ENCODE measurements around the gene HPRT1. TPM values are rescaled to one million over a fixed set of nuclear protein-coding genes. Genes with fewer than 3 reads are reported as not detected.
A peak's percentile ranks its signal among the peaks of the same experiment; 100 is the strongest.

HPRT1 gene
- total RNA-seq, 4 donors from 2014 or later = 3.0 to 8.8 (median 6.5) TPM

DNA sequence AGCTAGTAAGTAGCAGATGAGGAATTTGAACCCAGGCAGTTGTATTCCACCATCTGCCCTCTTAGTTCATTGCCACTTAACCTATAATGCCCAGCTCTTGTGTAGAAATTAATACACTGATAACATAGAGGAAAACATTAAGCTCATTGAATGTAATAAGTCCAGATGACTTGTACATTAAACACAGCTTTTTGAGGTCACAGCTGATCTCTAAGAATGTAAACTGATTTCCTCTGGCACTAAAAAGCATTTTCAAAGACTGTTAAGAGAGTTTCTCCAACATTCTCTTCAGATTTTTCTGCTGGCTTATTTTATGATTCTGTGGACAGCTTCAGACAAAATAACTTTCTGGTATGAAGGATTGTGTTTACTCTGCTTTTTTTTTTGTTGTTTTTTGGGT lies 42.7 kb downstream of the HPRT1 start:
- Histone ChIP-seq H3K4me1 (no peaks in the 10 kb centered on the region), H3K4me3 (no peak overlapping the region), H3K9me3 (no peaks in the 10 kb centered on the region), H3K27ac (no peak overlapping the region), H3K27me3 (no peaks in the 10 kb centered on the region), H3K36me3 (no peaks in the 10 kb centered on the region)
- no peak for TF ChIP-seq POLR2A (IDR thresholded peaks at IDR 0.05)
- TF ChIP-seq, protein P1, sequence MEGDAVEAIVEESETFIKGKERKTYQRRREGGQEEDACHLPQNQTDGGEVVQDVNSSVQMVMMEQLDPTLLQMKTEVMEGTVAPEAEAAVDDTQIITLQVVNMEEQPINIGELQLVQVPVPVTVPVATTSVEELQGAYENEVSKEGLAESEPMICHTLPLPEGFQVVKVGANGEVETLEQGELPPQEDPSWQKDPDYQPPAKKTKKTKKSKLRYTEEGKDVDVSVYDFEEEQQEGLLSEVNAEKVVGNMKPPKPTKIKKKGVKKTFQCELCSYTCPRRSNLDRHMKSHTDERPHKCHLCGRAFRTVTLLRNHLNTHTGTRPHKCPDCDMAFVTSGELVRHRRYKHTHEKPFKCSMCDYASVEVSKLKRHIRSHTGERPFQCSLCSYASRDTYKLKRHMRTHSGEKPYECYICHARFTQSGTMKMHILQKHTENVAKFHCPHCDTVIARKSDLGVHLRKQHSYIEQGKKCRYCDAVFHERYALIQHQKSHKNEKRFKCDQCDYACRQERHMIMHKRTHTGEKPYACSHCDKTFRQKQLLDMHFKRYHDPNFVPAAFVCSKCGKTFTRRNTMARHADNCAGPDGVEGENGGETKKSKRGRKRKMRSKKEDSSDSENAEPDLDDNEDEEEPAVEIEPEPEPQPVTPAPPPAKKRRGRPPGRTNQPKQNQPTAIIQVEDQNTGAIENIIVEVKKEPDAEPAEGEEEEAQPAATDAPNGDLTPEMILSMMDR (IDR thresholded peaks at IDR 0.05 in 4 of 5, conservative IDR thresholded peaks at IDR 0.05 in 1 of 5) = no peak
- intact Hi-C loops (cut with DNase I; ENCODE audit: low total_unique reads) (no loop called here), in situ Hi-C loops (cut with MboI; ENCODE audit: low sequenced_read_pairs in 4 of 4) (no loop called here)
- no peak for DNase-seq
- no peak for ATAC-seq

DNA sequence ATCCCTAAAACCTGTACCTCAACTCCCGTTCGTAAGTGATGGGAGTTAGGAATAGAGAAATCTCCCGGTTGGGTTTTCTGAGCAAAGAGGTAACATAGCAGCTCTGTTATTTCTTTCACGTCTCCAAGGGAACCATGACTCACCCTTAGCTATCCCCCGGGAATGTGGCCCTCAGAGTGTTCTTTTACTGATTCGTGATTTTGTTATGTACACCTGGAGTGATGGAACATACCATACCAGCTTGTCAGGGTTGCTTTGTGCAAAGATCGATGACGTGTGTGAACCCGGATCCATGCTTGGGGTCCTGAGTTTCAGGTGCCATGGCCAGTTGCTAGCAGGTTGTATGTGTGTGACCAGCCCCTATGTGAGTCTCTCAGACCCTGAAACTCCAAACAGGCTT lies 52.6 kb downstream of the HPRT1 start:
- no peak overlapping the region for H3K4me3 ChIP-seq
- TF ChIP-seq, protein P1 (IDR thresholded peaks at IDR 0.05 in 4 of 5, conservative IDR thresholded peaks at IDR 0.05 in 1 of 5) = no peak
- TF ChIP-seq POLR2A (IDR thresholded peaks at IDR 0.05) = no peak
- H3K4me1 ChIP-seq = no peaks in the 10 kb centered on the region
- H3K27me3 ChIP-seq = no peaks in the 10 kb centered on the region
- no peak for DNase-seq
- in situ Hi-C loops (cut with MboI; ENCODE audit: low sequenced_read_pairs in 4 of 4) = no loop called here
- no peak for ATAC-seq
- intact Hi-C loops (cut with DNase I; ENCODE audit: low total_unique reads) = no loop called here
- no peak overlapping the region for H3K27ac ChIP-seq
- H3K9me3 ChIP-seq = no peaks in the 10 kb centered on the region
- H3K36me3 ChIP-seq = no peaks in the 10 kb centered on the region

DNA sequence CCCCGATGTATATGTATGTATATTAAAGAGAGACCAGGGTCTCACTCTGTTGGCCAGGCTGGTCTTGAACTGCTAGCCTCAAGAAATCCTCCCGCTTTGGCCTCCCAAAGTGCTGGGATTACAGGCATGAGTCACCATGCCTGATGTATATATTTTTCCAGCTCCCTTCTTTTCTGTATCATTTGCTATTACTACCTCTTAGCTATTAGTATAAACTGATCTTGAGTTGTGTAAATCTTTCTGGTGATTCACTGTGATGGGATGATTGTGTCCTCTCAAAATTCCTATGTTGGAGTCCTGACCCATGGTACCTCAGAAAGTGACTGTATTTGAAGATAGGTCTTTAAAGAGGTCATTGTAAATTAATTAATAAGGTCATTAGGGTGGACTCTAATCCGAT lies 53.1 kb downstream of the HPRT1 start:
- no peak for DNase-seq
- TF ChIP-seq, protein P1 (IDR thresholded peaks at IDR 0.05 in 4 of 5, conservative IDR thresholded peaks at IDR 0.05 in 1 of 5) = no peak
- no peak for TF ChIP-seq POLR2A (IDR thresholded peaks at IDR 0.05)
- Histone ChIP-seq H3K4me3 (no peak overlapping the region), H3K4me1 (no peaks in the 10 kb centered on the region), H3K36me3 (no peaks in the 10 kb centered on the region), H3K27me3 (no peaks in the 10 kb centered on the region), H3K9me3 (no peaks in the 10 kb centered on the region), H3K27ac (no peak overlapping the region)
- no peak for ATAC-seq
- in situ Hi-C loops (cut with MboI; ENCODE audit: low sequenced_read_pairs in 4 of 4) (no loop called here), intact Hi-C loops (cut with DNase I; ENCODE audit: low total_unique reads) (no loop called here)

DNA sequence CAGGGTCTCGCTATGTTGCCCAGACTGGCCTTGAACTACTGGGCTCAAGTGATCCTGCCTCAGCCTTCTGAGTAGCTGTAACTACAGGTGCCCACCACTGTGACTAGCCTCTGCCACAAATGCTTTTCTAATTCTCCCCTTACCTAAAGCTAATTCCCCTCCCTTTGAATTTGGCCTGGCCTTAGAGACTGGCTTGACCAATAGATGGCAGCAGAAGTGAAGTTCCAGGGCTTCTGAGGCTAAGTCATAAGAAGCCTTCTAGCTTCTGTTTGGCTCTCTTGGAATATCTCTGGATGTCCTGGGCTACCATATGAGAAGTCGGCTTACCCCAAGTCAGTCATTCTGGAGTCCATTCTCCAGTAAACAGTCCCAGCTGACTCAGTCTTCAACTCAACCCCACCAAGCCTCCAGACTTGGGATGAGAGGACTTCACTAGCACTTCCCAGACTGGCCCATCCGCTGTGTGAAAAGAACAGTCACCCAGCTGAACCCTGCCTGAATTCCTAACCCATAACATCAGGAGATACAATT lies 61.0 kb downstream of the HPRT1 start:
- Histone ChIP-seq H3K4me1 (no peaks in the 10 kb centered on the region), H3K9me3 (no peaks in the 10 kb centered on the region), H3K27me3 (no peaks in the 10 kb centered on the region), H3K36me3 (no peaks in the 10 kb centered on the region), H3K27ac (no peak overlapping the region), H3K4me3 (no peak overlapping the region)
- in situ Hi-C loops (cut with MboI; ENCODE audit: low sequenced_read_pairs in 4 of 4) (loop anchor here in 2 of 4 donors (5.0 to 10.0 kb wide), 2 partner anchors 234 to 236 kb away; no protein-coding TSS in a partner anchor), intact Hi-C loops (cut with DNase I; ENCODE audit: low total_unique reads) (loop anchor here (1.0 kb wide), 1 partner anchor 232 kb away; no protein-coding TSS in a partner anchor)
- TF ChIP-seq, protein P1 (IDR thresholded peaks at IDR 0.05 in 4 of 5, conservative IDR thresholded peaks at IDR 0.05 in 1 of 5) = peak; percentile 23 to 59 (median 37)
- TF ChIP-seq POLR2A (IDR thresholded peaks at IDR 0.05) = no peak
- DNase-seq (no peak), ATAC-seq (peak in 1 of 2 donors; percentile 81)

DNA sequence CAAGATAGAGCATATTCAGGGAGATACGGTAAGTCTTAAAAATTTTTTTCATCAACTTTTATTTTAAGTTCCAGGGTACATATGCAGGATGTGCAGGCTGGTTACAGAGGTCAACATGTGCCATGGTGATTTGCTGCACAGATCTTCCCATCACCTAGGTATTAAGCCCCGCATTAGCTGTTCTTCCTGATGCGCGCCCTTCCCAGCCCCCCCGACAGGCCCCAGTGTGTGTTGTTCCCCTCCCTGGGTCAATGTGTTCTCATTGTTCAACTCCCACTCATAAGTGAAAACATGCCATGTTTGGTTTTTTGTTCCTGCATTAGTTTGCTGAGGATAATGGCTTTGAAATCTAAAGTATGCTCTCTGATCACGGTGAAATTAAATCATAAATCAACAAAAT lies 64.2 kb downstream of the HPRT1 start:
- DNase-seq (no peak), ATAC-seq (no peak)
- H3K4me3 ChIP-seq = no peak overlapping the region
- in situ Hi-C loops (cut with MboI; ENCODE audit: low sequenced_read_pairs in 4 of 4) = loop anchor here in 2 of 4 donors (5.0 to 10.0 kb wide), 2 partner anchors 231 to 233 kb away; no protein-coding TSS in a partner anchor
- intact Hi-C loops (cut with DNase I; ENCODE audit: low total_unique reads) = no loop called here
- H3K36me3 ChIP-seq = no peaks in the 10 kb centered on the region
- H3K27ac ChIP-seq = no peak overlapping the region
- no peaks in the 10 kb centered on the region for H3K4me1 ChIP-seq
- no peaks in the 10 kb centered on the region for H3K27me3 ChIP-seq
- H3K9me3 ChIP-seq = no peaks in the 10 kb centered on the region
- no peak for TF ChIP-seq POLR2A (IDR thresholded peaks at IDR 0.05)
- TF ChIP-seq, protein P1 (IDR thresholded peaks at IDR 0.05 in 4 of 5, conservative IDR thresholded peaks at IDR 0.05 in 1 of 5) = no peak
